ENCODE data around the gene ADGRG6. TPM values are rescaled to one million over a fixed set of nuclear protein-coding genes. Genes with fewer than 3 reads are reported as not detected.

The ADGRG6 gene
- total RNA-seq, 4 donors from 2014 or later: 15.7 to 75.2 (median 19.2) TPM

GRCh38 chr6:142372348-142372747 is 70.5 kb downstream of the ADGRG6 start:
- 58 to 64% methylated on average over 2 of the region's 2 CpGs for WGBS, 2 donors (ENCODE audit: low coverage in 1 of 2)
- in situ Hi-C loops (cut with MboI; ENCODE audit: low pct_ligation_motif_present in 1 of 4, low pct_unique_long_range_greater_than_20kb in 1 of 4, low sequenced_read_pairs in 3 of 4) (no loop called here), intact Hi-C loops (cut with DNase I; ENCODE audit: low total_unique reads) (no loop called here)
- no peaks in the 10 kb centered on the region for H3K27me3 ChIP-seq
- no peak for DNase-seq
- no peak overlapping the region for H3K4me3 ChIP-seq
- TF ChIP-seq POLR2AphosphoS5 (IDR thresholded peaks at IDR 0.05): no peak
- no peak overlapping the region for H3K27ac ChIP-seq
- no peaks in the 10 kb centered on the region for H3K36me3 ChIP-seq
- H3K9me3 ChIP-seq: no peaks in the 10 kb centered on the region
- H3K4me1 ChIP-seq: peaks cover 0 to 18% (median 4%) of the 10 kb centered on the region in 4 donors

- no peak overlapping the region for H3K4me3 ChIP-seq
- 80 to 97% methylated on average over 1 to 2 of the region's 2 CpGs for WGBS, 2 donors (ENCODE audit: low coverage in 1 of 2)
Measured at GRCh38 chr6:142373268-142374090, 71.7 kb downstream of the ADGRG6 start.

GRCh38 chr6:142374091-142374770 is 72.4 kb downstream of the ADGRG6 start:
- TF ChIP-seq POLR2A (IDR thresholded peaks at IDR 0.05): no peak
- no peak for TF ChIP-seq EP300 (IDR thresholded peaks at IDR 0.05; ENCODE audit: low read depth)
- no peak for TF ChIP-seq POLR2AphosphoS5 (IDR thresholded peaks at IDR 0.05)
- TF ChIP-seq CTCF (IDR thresholded peaks at IDR 0.05): no peak
- no peaks in the 10 kb centered on the region for H3K36me3 ChIP-seq
- in situ Hi-C loops (cut with MboI; ENCODE audit: low pct_ligation_motif_present in 1 of 4, low pct_unique_long_range_greater_than_20kb in 1 of 4, low sequenced_read_pairs in 3 of 4): no loop called here
- no peak overlapping the region for H3K4me3 ChIP-seq
- WGBS, 2 donors (ENCODE audit: low coverage in 1 of 2): 71 to 80% methylated on average over 4 of the region's 4 CpGs
- no peaks in the 10 kb centered on the region for H3K9me3 ChIP-seq
- DNase-seq: no peak
- no peaks in the 10 kb centered on the region for H3K27me3 ChIP-seq
- peaks cover 0 to 28% (median 5%) of the 10 kb centered on the region in 4 donors for H3K4me1 ChIP-seq
- no peak overlapping the region for H3K27ac ChIP-seq
- intact Hi-C loops (cut with DNase I; ENCODE audit: low total_unique reads): no loop called here

More at GRCh38 chr6:142373268-142374090, 71.7 kb downstream of the ADGRG6 start:
- in situ Hi-C loops (cut with MboI; ENCODE audit: low pct_ligation_motif_present in 1 of 4, low pct_unique_long_range_greater_than_20kb in 1 of 4, low sequenced_read_pairs in 3 of 4): no loop called here
- no peak for TF ChIP-seq POLR2AphosphoS5 (IDR thresholded peaks at IDR 0.05)
- no peak for TF ChIP-seq EP300 (IDR thresholded peaks at IDR 0.05; ENCODE audit: low read depth)
- no peak for TF ChIP-seq CTCF (IDR thresholded peaks at IDR 0.05)
- no peak for TF ChIP-seq POLR2A (IDR thresholded peaks at IDR 0.05)
- DNase-seq: no peak
- intact Hi-C loops (cut with DNase I; ENCODE audit: low total_unique reads): no loop called here
- Histone ChIP-seq H3K9me3 (no peaks in the 10 kb centered on the region), H3K4me1 (peaks cover 0 to 28% (median 5%) of the 10 kb centered on the region in 4 donors), H3K27me3 (no peaks in the 10 kb centered on the region), H3K36me3 (no peaks in the 10 kb centered on the region), H3K27ac (no peak overlapping the region)

GRCh38 chr6:142374965-142375733 is 73.3 kb downstream of the ADGRG6 start:
- DNase-seq: no peak

More at GRCh38 chr6:142374965-142375733, 73.3 kb downstream of the ADGRG6 start:
- peaks cover 0 to 28% (median 5%) of the 10 kb centered on the region in 4 donors for H3K4me1 ChIP-seq
- 46 to 55% methylated on average over 3 to 4 of the region's 4 CpGs for WGBS, 2 donors (ENCODE audit: low coverage in 1 of 2)
- in situ Hi-C loops (cut with MboI; ENCODE audit: low pct_ligation_motif_present in 1 of 4, low pct_unique_long_range_greater_than_20kb in 1 of 4, low sequenced_read_pairs in 3 of 4): loop anchor here in 3 of 4 donors (25.0 kb wide), 1 partner anchor 213 kb away; no protein-coding TSS in a partner anchor
- no peaks in the 10 kb centered on the region for H3K9me3 ChIP-seq
- no peak overlapping the region for H3K4me3 ChIP-seq
- no peak overlapping the region for H3K27ac ChIP-seq
- intact Hi-C loops (cut with DNase I; ENCODE audit: low total_unique reads): no loop called here
- no peak for TF ChIP-seq POLR2A (IDR thresholded peaks at IDR 0.05)
- TF ChIP-seq POLR2AphosphoS5 (IDR thresholded peaks at IDR 0.05): no peak
- no peak for TF ChIP-seq CTCF (IDR thresholded peaks at IDR 0.05)
- TF ChIP-seq EP300 (IDR thresholded peaks at IDR 0.05; ENCODE audit: low read depth): no peak
- no peaks in the 10 kb centered on the region for H3K27me3 ChIP-seq
- H3K36me3 ChIP-seq: no peaks in the 10 kb centered on the region
